Measurements from ENCODE around the gene CD63. TPM values are rescaled to one million over a fixed set of nuclear protein-coding genes. Genes with fewer than 3 reads are reported as not detected.

CD63 gene
- total and polyA plus RNA-seq, 10 donors = 395 to 750 (median 568) TPM

GRCh38 chr12:55685671-55686070, 43.1 kb downstream of the CD63 start:
- peaks cover 0 to 22% (median 0%) of the 10 kb centered on the region in 6 donors for H3K36me3 ChIP-seq
- no peak overlapping the region for H3K27ac ChIP-seq
- no peak for DNase-seq
- no peak for TF ChIP-seq POLR2AphosphoS5 (IDR thresholded peaks at IDR 0.05)
- TF ChIP-seq POLR2A (IDR thresholded peaks at IDR 0.05) = no peak
- TF ChIP-seq, protein P1, sequence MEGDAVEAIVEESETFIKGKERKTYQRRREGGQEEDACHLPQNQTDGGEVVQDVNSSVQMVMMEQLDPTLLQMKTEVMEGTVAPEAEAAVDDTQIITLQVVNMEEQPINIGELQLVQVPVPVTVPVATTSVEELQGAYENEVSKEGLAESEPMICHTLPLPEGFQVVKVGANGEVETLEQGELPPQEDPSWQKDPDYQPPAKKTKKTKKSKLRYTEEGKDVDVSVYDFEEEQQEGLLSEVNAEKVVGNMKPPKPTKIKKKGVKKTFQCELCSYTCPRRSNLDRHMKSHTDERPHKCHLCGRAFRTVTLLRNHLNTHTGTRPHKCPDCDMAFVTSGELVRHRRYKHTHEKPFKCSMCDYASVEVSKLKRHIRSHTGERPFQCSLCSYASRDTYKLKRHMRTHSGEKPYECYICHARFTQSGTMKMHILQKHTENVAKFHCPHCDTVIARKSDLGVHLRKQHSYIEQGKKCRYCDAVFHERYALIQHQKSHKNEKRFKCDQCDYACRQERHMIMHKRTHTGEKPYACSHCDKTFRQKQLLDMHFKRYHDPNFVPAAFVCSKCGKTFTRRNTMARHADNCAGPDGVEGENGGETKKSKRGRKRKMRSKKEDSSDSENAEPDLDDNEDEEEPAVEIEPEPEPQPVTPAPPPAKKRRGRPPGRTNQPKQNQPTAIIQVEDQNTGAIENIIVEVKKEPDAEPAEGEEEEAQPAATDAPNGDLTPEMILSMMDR (IDR thresholded peaks at IDR 0.05 in 8 of 11, conservative IDR thresholded peaks at IDR 0.05 in 3 of 11) = no peak
- 85 to 92% (median 92%) methylated on average over 5 of the region's 5 CpGs for WGBS, 5 donors
- H3K9me3 ChIP-seq = no peaks in the 10 kb centered on the region
- peaks cover 0 to 14% (median 0%) of the 10 kb centered on the region in 7 donors for H3K27me3 ChIP-seq (replicated peaks in 1 of 7)
- intact Hi-C loops (cut with DNase I; ENCODE audit: low total_unique reads) = no loop called here
- peaks cover 6 to 38% (median 25%) of the 10 kb centered on the region in 6 donors for H3K4me1 ChIP-seq
- H3K4me3 ChIP-seq = no peak overlapping the region

GRCh38 chr12:55684761-55685370, 43.9 kb downstream of the CD63 start:
- H3K36me3 ChIP-seq = peaks cover 0 to 22% (median 0%) of the 10 kb centered on the region in 6 donors
- H3K27ac ChIP-seq = no peak overlapping the region
- TF ChIP-seq POLR2AphosphoS5 (IDR thresholded peaks at IDR 0.05) = no peak
- TF ChIP-seq, protein P1 (IDR thresholded peaks at IDR 0.05 in 8 of 11, conservative IDR thresholded peaks at IDR 0.05 in 3 of 11) = no peak
- no peak for TF ChIP-seq POLR2A (IDR thresholded peaks at IDR 0.05)
- DNase-seq = no peak
- no peak overlapping the region for H3K4me3 ChIP-seq
- H3K4me1 ChIP-seq = peaks cover 6 to 40% (median 25%) of the 10 kb centered on the region in 6 donors
- no peaks in the 10 kb centered on the region for H3K9me3 ChIP-seq
- intact Hi-C loops (cut with DNase I; ENCODE audit: low total_unique reads) = no loop called here
- H3K27me3 ChIP-seq (replicated peaks in 1 of 7) = peaks cover 0 to 14% (median 0%) of the 10 kb centered on the region in 7 donors
- 92 to 97% (median 96%) methylated on average over 17 to 20 of the region's 20 CpGs for WGBS, 5 donors

DNA sequence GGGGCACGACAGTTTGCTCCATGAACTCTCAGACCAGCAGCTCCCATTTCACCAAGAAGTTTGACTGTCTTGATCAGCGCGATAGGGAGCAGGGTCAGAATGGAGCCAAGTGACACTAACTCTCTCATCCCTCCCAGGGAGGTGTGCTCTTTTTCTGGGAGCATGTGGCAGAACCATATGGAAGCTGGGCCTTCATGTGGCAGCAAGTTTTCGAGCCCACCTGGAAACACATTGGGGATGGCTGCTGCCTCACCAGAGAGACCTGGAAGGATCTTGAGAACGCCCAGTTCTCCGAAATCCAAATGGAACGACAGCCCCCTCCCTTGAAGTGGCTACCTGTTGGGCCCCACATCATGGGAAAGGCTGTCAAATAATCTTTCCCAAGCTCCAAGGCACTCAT, 45.1 kb downstream of the CD63 start:
- WGBS, 5 donors = 88 to 93% (median 90%) methylated on average over 7 of the region's 7 CpGs
- Histone ChIP-seq H3K9me3 (no peaks in the 10 kb centered on the region), H3K4me1 (peaks cover 6 to 40% (median 25%) of the 10 kb centered on the region in 6 donors), H3K27me3 (replicated peaks in 1 of 7) (peaks cover 0 to 14% (median 0%) of the 10 kb centered on the region in 7 donors), H3K36me3 (peaks cover 0 to 22% (median 0%) of the 10 kb centered on the region in 6 donors), H3K27ac (no peak overlapping the region), H3K4me3 (no peak overlapping the region)
- intact Hi-C loops (cut with DNase I; ENCODE audit: low total_unique reads) = no loop called here
- no peak for DNase-seq
- no peak for TF ChIP-seq POLR2A (IDR thresholded peaks at IDR 0.05)
- TF ChIP-seq, protein P1 (IDR thresholded peaks at IDR 0.05 in 8 of 11, conservative IDR thresholded peaks at IDR 0.05 in 3 of 11) = no peak
- no peak for TF ChIP-seq POLR2AphosphoS5 (IDR thresholded peaks at IDR 0.05)

- Histone ChIP-seq H3K27ac (peak overlapping the region in 4 of 8 donors; percentile 19 to 53 (median 42)), H3K9me3 (no peaks in the 10 kb centered on the region), H3K27me3 (replicated peaks in 1 of 7) (peaks cover 0 to 14% (median 0%) of the 10 kb centered on the region in 7 donors), H3K4me3 (peak overlapping the region in 7 of 8 donors; percentile 18 to 60 (median 30)), H3K36me3 (peaks cover 0 to 14% (median 0%) of the 10 kb centered on the region in 6 donors), H3K4me1 (peaks cover 6 to 36% (median 25%) of the 10 kb centered on the region in 6 donors)
- DNase-seq = no peak
- intact Hi-C loops (cut with DNase I; ENCODE audit: low total_unique reads) = no loop called here
- 66 to 74% (median 71%) methylated on average over 9 to 13 of the region's 13 CpGs for whole genome bisulfite sequencing, 5 donors
- TF ChIP-seq POLR2AphosphoS5 (IDR thresholded peaks at IDR 0.05) (no peak), POLR2A (IDR thresholded peaks at IDR 0.05) (no peak)
- TF ChIP-seq, protein P1 (IDR thresholded peaks at IDR 0.05 in 8 of 11, conservative IDR thresholded peaks at IDR 0.05 in 3 of 11) = no peak
These were observed 46.6 kb downstream of the CD63 start for GRCh38 chr12:55682087-55682796.

Measured in spleen (tissue), 11 donors.